ENCODE measurements around the gene RPTOR. TPM values are rescaled to one million over a fixed set of nuclear protein-coding genes. Genes with fewer than 3 reads are reported as not detected.

Gene RPTOR
- total RNA-seq, 1 donor from 2014 or later = 19.0 TPM

GRCh38 chr17:80649672-80650330 is 105.2 kb downstream of the RPTOR start:
- DNase-seq = peak; percentile 78
- intact Hi-C loops (cut with DNase I) = no loop called here
- ATAC-seq (ENCODE audit: poor library complexity) = peak; percentile 84

GRCh38 chr17:80650331-80650672 is 105.7 kb downstream of the RPTOR start:
- intact Hi-C loops (cut with DNase I) = no loop called here
- no peak for DNase-seq
- no peak for ATAC-seq (ENCODE audit: poor library complexity)

GRCh38 chr17:80650751-80651518 is 106.3 kb downstream of the RPTOR start:
- no peak for DNase-seq
- no peak for ATAC-seq (ENCODE audit: poor library complexity)
- intact Hi-C loops (cut with DNase I) = no loop called here

- DNase-seq = no peak
- ATAC-seq (ENCODE audit: poor library complexity) = no peak
- intact Hi-C loops (cut with DNase I) = no loop called here
Measured at GRCh38 chr17:80652756-80653330, 108.2 kb downstream of the RPTOR start.

GRCh38 chr17:80653856-80654255 is 109.2 kb downstream of the RPTOR start:
- ATAC-seq (ENCODE audit: poor library complexity) = no peak

GRCh38 chr17:80655608-80656007 is 111.0 kb downstream of the RPTOR start:
- DNase-seq (no peak), ATAC-seq (ENCODE audit: poor library complexity) (no peak)
- intact Hi-C loops (cut with DNase I) = no loop called here

More at GRCh38 chr17:80653856-80654255, 109.2 kb downstream of the RPTOR start:
- no peak for DNase-seq
- intact Hi-C loops (cut with DNase I) = no loop called here

GRCh38 chr17:80656590-80656989 is 112.0 kb downstream of the RPTOR start:
- ATAC-seq (ENCODE audit: poor library complexity) = no peak
- intact Hi-C loops (cut with DNase I) = no loop called here
- DNase-seq = no peak

GRCh38 chr17:80657561-80657960 is 112.9 kb downstream of the RPTOR start:
- DNase-seq (no peak), ATAC-seq (ENCODE audit: poor library complexity) (no peak)
- intact Hi-C loops (cut with DNase I) = no loop called here

- ATAC-seq (ENCODE audit: poor library complexity) = no peak
- no peak for DNase-seq
- intact Hi-C loops (cut with DNase I) = no loop called here
Measured at GRCh38 chr17:80658821-80659220, 114.2 kb downstream of the RPTOR start.

GRCh38 chr17:80659651-80660050 is 115.0 kb downstream of the RPTOR start:
- ATAC-seq (ENCODE audit: poor library complexity) (no peak), DNase-seq (no peak)
- intact Hi-C loops (cut with DNase I) = no loop called here

- DNase-seq (no peak), ATAC-seq (ENCODE audit: poor library complexity) (no peak)
- intact Hi-C loops (cut with DNase I) = no loop called here
Measured at GRCh38 chr17:80660527-80661198, 116.0 kb downstream of the RPTOR start.

GRCh38 chr17:80662557-80662956 is 117.9 kb downstream of the RPTOR start:
- intact Hi-C loops (cut with DNase I) = no loop called here
- ATAC-seq (ENCODE audit: poor library complexity) = no peak

GRCh38 chr17:80663781-80664206 is 119.2 kb downstream of the RPTOR start:
- intact Hi-C loops (cut with DNase I) = no loop called here
- DNase-seq (no peak), ATAC-seq (ENCODE audit: poor library complexity) (peak; percentile 49)

More at GRCh38 chr17:80662557-80662956, 117.9 kb downstream of the RPTOR start:
- DNase-seq = no peak

- ATAC-seq (ENCODE audit: poor library complexity) = no peak
- intact Hi-C loops (cut with DNase I) = no loop called here
- no peak for DNase-seq
Measured at GRCh38 chr17:80664217-80664790, 119.7 kb downstream of the RPTOR start.

GRCh38 chr17:80665792-80666191 is 121.2 kb downstream of the RPTOR start:
- ATAC-seq (ENCODE audit: poor library complexity) (no peak), DNase-seq (no peak)
- intact Hi-C loops (cut with DNase I) = no loop called here

GRCh38 chr17:80666867-80667266 is 122.2 kb downstream of the RPTOR start:
- intact Hi-C loops (cut with DNase I) = no loop called here
- no peak for DNase-seq
- no peak for ATAC-seq (ENCODE audit: poor library complexity)

- intact Hi-C loops (cut with DNase I) = no loop called here
- ATAC-seq (ENCODE audit: poor library complexity) = no peak
- no peak for DNase-seq
Measured at GRCh38 chr17:80667462-80668277, 123.0 kb downstream of the RPTOR start.

GRCh38 chr17:80668375-80669148 is 123.9 kb downstream of the RPTOR start:
- no peak for DNase-seq
- ATAC-seq (ENCODE audit: poor library complexity) = no peak
- intact Hi-C loops (cut with DNase I) = no loop called here

Measured in Right ventricle myocardium superior (tissue), 1 donor.